ENCODE measurements around the gene KANK4.

DNA sequence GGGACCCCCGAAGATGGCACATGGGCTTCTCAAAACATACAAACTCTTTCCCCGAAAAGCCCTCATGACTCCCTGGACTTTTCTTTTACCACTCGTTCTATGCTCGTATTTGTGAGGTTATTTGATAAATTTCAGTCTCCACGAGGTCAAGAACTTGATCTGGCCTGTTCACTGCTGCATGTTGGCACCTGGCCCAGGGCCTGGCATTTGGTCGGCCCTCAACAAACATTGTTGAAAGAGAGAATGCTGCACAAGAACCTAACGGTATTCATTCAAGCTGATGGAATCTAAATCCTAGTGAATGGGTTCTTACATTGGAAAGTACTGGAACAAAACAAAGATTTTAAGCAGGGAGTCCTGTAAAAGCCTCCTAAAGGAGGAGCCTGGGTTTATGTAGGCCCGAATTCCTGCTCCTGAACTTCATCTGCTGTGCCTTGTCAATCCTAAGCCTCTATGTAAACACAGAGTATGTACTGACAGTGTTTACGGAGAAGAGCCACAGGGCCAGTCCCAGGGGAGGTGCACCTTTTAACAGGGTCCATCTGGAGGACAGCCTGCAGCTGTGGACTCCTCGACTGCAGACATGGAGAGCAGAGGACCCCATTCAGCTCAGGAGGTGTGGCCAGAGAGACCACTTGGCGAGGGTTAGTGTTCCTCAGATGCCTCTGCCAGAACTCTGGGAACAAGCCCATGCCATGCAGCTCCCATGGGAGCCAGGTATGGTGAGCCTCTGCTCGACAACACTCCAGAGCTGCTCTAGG is 77.7 kb downstream of the KANK4 start:
- TF ChIP-seq, protein P1, sequence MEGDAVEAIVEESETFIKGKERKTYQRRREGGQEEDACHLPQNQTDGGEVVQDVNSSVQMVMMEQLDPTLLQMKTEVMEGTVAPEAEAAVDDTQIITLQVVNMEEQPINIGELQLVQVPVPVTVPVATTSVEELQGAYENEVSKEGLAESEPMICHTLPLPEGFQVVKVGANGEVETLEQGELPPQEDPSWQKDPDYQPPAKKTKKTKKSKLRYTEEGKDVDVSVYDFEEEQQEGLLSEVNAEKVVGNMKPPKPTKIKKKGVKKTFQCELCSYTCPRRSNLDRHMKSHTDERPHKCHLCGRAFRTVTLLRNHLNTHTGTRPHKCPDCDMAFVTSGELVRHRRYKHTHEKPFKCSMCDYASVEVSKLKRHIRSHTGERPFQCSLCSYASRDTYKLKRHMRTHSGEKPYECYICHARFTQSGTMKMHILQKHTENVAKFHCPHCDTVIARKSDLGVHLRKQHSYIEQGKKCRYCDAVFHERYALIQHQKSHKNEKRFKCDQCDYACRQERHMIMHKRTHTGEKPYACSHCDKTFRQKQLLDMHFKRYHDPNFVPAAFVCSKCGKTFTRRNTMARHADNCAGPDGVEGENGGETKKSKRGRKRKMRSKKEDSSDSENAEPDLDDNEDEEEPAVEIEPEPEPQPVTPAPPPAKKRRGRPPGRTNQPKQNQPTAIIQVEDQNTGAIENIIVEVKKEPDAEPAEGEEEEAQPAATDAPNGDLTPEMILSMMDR (IDR thresholded peaks at IDR 0.05) = no peak
- TF ChIP-seq POLR2A (IDR thresholded peaks at IDR 0.05) = no peak
